Nucleus accumbens (tissue), 56 donors: ENCODE measurements around the gene CACNA2D3.

ENCODE experiments used
- DNase-seq, 56 donors: peaks; one replicate each; lab custom pipeline; 2025; lab: John Stamatoyannopoulos, UW

Gene CACNA2D3

DNA sequence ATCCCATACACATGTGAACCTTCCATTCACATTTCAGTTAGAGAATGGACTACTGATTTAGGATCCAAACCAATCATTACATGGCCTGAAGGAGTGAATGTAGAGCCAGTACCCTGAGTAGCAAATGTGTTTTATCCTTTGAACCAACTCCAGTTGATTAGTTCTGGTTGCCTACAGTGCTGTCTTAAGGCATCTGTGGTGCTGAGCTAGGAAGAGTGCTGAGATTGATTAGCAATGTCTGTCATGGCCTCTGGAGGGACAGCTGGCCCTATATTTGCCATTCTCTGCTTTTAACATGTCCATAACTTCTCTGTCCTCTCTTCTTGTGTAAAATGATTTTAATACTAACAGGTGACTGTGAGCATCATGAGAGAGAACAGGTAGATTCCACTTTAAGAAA is 794.4 kb downstream of the CACNA2D3 start:
- no peak for DNase-seq

DNA sequence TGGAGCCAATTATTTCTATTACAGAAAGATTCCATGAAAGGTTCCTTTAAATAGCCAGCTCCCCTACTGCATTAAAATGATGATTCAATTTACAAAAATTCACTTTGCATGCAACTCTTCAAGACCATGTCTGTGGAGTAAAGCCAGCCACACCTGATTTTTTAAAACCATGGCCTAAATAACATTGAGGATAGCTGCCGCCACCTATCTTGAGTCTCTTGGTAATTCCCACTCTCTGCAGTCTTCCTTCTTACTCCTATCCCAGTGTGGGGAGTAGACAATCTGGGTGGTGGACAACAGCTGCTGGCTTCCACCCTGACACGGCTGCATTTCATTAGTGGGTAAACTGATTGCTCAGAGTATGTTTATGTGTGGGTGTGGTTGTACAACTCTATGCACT is 794.8 kb downstream of the CACNA2D3 start:
- no peak for DNase-seq

DNA sequence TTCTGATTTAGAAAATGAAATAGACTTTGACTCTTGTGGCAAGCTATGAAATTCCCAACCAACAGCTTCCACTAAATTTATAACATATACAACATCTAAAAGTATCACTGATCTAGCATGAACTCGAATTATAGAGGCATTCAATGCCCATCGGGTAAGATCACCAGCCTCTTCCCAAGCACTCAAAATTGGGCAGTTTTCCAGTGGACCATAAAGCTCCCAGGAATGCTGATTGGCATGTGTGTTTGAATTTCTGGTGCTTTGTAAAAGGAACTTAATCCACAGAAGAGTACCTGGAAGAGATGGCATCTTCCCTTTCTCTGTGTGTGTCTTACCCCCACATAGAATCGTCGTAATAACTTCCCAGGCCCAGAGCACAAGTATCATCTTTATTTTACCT is 795.5 kb downstream of the CACNA2D3 start:
- no peak for DNase-seq

DNA sequence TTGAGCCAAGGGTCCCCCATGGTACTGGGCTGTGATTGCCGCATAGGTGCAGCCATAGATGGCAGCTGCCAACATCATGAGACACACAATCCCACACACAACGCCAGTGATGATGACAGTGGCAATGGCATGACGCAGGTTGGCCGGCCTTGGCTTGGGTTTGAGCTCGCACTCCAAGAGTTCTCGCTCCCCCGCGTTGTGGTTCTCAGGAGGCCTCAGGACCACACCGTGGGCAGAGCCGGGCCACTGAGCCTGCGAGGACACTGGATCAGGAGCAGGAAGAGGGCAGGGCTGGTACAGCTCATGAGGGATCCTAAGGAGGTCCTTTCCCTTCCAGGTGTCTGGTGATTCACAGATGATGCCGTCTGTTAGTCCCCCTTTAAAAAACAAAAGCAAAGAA is 796.2 kb downstream of the CACNA2D3 start:
- no peak for DNase-seq

DNA sequence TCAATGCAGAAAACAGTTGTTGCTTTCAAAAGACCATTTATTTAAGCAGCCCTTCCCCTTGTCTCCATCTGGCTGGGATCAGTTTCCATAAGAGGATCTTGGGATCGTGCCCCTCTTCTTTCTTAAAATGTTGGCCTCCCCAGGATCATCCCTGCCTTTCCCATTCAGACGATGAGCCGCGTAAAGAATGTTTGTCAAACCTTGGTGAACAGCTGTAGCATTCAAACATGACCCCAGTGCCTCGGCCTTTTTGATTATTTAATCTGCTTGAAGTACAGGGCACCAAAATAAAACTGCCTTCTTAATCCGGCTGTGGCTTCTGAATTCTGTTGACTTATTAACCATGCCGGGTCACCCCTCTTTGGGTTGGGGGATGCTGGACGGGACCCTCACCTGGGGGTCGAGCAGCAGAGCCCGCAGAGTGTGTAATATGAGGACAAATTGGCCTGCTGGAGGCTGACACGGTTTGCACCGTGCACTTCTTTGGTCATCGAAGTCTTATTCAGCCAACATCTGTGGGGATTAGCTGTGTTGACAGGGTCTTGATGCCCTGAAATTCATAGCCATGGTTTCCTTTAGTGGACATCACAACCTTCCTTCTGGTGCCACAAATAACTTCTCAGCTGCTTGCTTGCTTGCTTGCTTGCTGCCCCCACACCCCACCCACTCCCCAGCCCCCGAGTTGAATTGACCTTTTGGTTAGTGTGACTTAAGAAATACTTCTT is 805.9 kb downstream of the CACNA2D3 start, which contains the start of gene LRTM1:
TSS of gene LRTM1 (minus strand) at position 14 of the 725 bp plus-strand sequence. CDS start 148 bp downstream, outside the sequence.
- DNase-seq = no peak

DNA sequence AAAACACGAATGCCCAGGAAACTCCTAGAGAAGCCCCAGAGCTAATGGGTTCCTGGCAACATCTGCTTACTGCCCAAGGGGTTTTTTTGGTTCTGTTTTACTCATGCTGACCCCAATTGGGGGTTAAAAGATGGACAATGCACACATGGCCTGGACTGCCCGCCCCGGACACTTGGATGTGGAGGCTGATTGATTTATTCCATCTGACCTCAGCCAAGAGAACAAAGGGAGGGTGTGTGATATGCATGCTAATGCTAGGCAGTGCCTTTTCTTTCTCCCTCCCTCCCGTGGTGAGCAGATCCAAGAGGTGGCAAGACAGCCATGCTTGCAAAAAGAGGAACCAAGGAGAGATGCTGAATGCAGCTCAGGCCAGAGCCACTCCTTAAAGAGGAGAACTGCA is 808.8 kb downstream of the CACNA2D3 start:
- DNase-seq = peak in 52 of 56 donors; percentile 2 to 83 (median 54)

DNA sequence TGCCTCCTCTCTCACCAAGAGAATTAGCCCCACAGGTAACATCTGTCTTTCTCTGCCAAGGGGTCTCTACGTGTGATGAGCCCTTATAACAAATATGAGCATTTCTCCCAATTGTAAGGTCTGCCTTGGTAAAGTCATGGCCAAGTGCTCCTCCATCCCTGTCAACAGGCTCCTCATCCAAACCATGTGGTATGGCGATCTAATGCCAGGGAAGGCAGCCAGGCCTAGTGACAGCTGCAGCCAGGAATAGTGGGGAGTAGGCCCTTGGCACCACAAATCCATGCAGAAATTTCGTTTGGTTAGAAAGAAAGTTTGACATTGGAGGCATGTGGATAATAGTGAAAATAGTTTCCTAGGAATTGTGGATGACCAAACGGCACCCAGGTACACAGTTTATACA is 810.3 kb downstream of the CACNA2D3 start:
- peak in 44 of 56 donors; percentile 0 to 69 (median 27) for DNase-seq

DNA sequence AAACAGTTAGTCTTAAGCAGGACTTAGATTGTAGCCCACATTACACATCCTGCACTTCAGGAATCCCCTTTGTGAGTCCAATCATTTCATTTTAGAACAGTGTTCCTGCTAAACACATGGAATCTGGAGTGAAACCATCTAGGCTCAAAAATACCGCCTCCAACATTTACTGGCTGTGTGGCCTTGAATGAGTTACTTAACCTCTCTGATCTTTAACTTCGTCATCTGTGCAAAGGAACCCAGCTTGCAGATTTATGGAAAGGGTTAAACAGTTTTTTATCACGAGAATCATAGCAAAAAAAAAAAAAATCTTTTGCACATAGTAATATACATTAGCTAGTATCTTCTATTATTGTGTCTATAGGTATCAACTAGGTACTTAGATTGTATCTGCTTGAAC is 813.5 kb downstream of the CACNA2D3 start:
- DNase-seq = no peak

DNA sequence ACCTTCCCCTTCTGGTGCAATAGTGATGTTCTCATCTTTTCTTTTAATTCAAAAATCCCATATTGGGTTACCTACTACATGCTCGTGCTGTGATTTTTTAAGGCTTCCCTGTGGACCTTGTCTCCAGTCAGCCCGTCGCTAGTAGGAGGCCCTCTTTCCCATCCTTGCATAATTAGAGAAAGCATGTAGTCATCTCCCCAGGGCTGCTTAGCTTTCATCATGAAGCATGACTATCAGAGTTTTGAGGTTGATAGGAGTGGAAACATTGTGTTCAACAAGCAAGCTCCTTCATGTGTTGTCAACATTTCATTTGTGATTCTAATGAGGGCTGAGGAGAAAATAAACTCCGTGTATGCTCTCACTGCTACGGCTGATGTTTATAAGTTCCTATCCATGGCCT is 814.2 kb downstream of the CACNA2D3 start:
- no peak for DNase-seq

DNA sequence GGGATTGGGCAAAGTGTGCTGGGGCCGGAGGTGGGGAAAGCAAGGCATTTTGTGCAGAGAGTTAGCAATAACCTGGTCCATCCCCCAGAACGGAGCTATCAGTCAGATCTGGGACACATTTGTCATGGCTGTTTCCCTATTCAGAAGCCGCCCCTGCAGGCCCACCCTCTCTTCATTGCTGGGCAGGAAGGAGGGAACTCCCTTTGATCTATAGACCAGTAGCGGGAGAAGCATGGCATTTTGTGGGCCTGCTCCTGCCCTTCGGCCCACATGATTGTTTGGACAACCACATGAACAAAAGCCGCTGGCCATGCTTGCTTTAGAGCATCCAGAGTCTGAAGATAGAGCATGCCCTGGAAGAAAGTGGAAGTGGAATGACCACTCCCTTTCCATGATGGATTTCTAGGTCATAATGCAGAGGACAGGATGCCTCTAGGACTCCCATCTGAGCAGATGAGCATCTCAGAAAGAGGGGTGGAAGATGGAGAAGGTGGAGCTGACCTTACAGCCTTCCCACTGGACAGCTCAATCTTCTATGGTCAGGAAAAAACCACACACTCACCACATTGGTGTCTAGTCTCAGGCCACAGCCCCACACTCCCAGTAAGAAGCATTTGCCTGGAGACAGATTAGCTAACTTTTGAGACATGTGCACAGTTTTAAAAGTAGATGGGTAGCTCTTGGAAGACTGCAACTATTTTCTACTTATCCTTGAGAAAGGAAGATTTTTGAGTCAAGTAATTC is 817.4 kb downstream of the CACNA2D3 start:
- no peak for DNase-seq

DNA sequence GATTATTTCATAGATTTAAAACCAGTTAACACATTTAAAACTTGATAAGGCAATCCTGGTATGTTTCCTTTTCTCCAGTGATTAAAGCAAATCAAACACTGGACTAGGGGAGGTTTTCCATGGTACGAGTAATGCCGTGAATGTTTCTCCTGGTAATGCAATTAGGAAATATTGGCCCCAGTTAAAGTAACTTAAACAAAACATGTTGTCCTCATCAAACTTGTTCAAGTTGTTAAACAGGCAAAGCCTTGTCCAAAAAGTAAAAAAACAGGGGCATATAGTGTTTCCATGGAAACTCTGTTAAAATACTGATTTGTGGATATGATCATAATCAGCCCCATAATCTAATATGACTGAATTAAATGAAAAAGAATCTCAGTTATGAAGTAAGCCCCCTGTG is 818.6 kb downstream of the CACNA2D3 start:
- no peak for DNase-seq

DNA sequence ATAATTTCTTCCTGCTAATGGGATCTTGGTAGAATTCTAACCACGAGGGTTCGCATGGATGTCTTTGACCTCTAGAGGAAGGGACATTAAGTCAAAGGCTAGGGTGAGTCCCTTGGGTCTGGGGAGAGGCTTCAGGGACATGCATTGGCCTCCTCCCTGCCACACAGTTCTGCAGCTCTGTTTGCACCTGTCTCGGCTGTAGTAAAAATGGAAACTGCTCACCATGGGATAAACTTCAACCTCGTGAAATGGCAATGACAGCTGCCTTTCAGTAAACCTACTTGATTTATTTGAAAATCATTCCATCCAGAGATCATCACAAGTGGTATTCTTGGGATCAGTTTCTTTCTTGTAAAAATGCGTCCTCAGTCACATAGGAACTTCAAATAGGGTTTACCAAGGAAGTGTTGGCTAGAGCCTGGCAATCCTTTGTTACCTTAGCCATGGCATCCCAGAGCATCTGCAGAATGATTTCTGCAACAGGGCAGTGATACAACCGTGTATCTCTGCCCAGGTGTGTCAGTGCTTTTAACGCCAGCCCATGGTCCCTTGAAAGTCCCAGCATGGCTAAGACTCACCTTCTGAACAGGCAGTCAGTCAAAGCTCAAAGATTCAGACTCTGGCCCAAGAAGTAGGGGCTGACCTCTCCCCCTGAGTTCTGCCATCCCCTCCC is 819.5 kb downstream of the CACNA2D3 start:
- no peak for DNase-seq

DNA sequence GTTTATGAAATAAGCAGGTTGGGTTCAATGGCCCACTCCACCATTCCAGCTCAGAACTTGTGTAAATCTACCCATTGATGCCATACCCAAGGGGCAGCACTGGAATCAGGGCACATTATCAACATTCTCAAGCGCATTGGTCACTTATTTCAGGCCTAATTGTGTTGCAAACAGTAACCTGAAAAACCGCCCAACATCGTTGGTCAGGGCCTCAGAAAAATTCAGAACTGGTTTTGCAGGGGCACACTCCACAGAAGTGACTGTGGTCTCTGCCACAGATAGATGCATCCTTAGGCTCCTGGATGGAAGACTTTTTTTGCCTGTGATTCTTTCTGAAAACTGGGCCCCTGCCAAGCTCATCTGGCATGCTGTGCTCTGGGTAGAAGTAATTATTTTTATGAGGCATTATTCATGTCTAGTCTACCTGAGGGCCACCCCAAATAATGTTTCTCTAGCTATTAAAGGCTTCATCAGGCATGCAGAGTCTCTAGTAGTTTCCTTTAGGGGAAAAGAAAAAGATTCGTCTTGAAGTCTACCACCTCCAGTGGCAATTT is 827.2 kb downstream of the CACNA2D3 start:
- no peak for DNase-seq

DNA sequence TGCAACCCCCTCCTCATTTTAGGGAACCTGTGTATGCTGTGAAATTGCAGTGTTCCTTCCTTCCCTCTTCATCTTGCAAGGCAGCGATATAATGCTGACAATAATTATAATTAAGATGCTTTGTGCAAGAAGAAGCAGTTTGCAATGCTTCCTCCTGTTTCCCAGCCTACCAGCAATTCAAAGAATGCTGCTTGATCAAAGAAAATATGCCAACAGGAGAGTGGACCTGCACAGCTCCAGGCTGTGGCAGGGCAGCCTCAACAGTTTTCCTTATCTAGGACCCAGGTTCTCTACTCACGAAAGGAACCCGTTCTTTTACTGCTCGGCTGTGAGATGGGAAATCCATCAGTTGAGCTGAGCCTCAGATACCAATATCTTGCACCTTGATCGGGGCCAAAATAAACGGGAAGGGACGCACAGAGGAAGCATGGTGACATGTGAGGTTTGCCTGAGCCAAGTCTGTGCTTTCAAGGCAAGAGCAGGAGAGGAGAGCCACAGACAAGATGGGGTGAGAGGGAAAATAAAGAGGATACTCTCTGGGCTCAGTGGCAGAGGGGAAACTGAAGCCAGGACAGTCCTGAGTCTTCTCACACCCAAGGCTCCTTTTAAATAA is 828.1 kb downstream of the CACNA2D3 start:
- no peak for DNase-seq

DNA sequence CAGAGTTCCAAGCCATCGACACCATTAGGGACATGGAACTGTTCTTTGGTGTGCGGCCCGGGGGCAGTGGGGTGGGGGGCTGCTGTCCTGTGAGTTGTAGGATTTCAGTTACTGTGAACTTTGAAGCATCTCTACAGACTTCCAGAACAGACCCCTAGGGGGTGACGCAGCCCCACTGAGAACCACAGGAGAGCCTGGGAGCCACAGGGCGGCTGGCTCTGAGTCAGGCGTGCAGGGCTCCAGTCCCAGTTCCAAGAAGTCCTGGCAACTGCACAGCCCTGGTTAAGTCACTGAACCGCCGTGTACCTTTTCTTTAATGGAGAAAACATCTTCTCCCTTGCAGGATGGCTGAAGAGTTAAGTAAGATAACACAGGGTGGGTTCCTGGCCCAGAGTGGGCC is 829.1 kb downstream of the CACNA2D3 start:
- DNase-seq = peak in 46 of 56 donors; percentile 2 to 81 (median 26)

DNA sequence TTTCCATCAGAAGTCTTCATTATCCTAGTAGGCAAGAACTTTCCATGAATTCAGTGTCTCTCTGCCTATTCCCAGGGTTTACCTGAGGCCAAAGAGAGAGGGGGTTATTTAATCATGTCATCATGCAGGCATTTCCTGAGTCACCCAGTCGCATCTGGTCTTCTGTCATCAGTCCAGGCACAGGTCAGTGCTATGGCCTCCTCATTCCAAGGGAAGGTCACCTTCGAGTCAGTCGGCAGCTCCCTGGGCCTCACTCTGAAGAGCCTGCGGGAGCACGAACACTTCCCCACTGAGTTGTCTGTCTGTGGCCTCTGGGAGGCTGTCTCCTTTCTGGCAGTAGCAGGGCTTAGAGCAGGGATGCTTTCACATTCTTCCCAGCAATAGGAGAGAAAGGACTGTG is 831.7 kb downstream of the CACNA2D3 start:
- DNase-seq = no peak

DNA sequence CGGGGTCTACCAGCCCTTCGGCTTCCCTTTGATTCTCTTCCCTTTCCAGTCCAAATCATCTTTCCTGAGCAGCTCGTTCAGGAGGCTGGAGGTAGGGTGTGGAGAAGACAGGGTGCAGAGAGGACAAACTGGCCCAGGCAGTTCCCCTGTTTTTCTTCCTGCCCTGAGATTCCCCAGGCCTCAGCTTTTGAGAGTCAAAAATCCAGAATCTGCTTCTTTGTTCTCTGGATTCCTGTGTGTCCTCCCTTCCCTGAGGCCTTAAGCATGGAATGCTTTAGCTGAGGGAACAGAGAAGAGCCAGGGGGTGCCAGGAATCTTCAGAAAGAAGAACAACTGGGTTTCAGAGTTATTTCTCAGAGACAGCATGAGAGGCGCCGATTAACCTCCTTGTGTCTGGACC is 832.2 kb downstream of the CACNA2D3 start:
- no peak for DNase-seq

DNA sequence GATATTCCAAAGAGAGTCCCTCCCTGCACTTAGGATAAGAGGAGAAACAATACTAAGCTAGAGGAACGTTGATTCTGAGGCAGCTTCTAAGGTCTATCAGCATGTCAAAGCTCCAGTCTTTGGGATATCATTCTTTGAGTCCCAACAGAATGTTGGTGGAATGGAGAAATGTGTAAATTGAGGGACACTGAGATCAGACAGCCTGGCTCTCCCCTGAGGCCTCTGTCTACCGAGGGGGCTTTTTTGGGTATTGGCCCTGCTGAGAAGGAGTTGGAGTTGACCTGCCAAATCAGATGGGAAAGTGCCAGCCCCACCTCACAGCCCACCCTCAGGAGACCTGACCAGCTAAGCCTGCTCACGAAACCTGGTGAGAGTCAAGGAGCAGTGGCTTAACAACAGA is 833.1 kb downstream of the CACNA2D3 start:
- no peak for DNase-seq

DNA sequence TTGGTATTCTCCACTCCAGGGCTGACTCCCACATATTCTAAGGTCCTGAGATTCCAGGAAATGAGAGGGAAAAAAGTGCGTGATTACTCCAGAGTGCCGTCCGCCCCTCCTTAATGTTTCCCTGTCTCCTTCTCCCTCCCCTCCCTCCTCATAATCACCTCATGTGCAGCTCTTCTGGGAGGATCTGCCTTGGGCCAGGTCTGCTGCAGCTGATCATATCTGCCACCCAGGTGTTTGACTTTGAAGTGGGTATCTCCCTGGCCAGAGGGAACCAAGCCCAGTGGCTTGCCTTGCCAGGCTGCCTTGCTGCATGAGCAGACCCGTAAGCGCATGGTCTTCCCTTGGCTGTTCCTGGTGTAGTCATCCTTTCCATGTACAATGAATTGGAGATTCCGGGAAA is 833.6 kb downstream of the CACNA2D3 start:
- no peak for DNase-seq

DNA sequence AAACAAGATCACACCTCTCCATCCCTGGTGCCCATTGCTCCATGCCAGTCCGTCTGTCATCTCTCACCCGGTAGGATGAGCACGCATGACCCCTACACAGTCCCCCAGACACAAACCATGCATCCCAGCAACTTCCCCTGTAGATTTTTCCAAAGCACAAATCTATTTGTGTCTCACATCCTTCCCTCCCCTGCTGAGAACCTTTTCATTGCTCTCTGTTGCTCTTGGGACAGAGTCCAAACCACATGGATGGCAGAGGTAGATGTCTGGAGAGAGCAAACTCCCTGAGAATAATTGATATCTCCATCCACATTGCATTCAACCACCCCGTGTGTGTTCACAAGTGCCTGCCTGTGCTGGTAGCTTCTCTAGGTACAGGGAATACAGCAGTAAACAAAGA is 835.4 kb downstream of the CACNA2D3 start:
- no peak for DNase-seq

DNA sequence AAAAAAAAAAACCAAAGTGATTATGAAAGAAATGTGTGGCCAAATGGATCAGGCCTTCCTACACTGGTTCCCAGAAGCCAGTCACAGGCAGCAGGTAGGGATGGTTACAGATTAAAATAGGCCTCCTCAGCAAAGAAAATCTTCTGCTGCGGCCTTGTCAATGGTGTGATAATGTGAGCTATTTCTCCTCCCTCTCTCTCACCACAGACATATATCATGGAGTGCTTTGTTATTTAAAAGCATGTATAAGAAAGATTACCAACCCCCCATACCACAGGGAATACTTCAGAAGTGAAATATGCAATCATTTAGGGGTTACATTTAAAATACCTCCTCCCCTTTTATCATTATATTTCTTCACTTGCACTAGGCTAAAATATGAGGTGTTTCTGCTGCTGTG is 837.7 kb downstream of the CACNA2D3 start:
- DNase-seq = no peak
